Measurements from ENCODE around the gene ARR3.

- TF ChIP-seq, protein P1, sequence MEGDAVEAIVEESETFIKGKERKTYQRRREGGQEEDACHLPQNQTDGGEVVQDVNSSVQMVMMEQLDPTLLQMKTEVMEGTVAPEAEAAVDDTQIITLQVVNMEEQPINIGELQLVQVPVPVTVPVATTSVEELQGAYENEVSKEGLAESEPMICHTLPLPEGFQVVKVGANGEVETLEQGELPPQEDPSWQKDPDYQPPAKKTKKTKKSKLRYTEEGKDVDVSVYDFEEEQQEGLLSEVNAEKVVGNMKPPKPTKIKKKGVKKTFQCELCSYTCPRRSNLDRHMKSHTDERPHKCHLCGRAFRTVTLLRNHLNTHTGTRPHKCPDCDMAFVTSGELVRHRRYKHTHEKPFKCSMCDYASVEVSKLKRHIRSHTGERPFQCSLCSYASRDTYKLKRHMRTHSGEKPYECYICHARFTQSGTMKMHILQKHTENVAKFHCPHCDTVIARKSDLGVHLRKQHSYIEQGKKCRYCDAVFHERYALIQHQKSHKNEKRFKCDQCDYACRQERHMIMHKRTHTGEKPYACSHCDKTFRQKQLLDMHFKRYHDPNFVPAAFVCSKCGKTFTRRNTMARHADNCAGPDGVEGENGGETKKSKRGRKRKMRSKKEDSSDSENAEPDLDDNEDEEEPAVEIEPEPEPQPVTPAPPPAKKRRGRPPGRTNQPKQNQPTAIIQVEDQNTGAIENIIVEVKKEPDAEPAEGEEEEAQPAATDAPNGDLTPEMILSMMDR (IDR thresholded peaks at IDR 0.05; ENCODE audit: poor library complexity, severe bottlenecking), result no peak
- no peak for TF ChIP-seq EP300 (conservative IDR thresholded peaks at IDR 0.05; ENCODE audit: poor library complexity, severe bottlenecking)
- no peak for TF ChIP-seq EZH2 (IDR thresholded peaks at IDR 0.05; ENCODE audit: borderline replicate concordance, insufficient read depth, low read length, poor library complexity, severe bottlenecking)
- TF ChIP-seq SMC3 (conservative IDR thresholded peaks at IDR 0.05; ENCODE audit: poor library complexity), result no peak
Observed at GRCh38 chrX:70280573-70280972, 12.4 kb downstream of the ARR3 start.
